Brain microvascular endothelial cell (primary cell): ENCODE data around the gene TMEM176B.

Experiments used
- DNase-seq: peaks from one replicate; pipeline ENCODE4 v3.0.0-alpha.2; 2020
- H3K27ac ChIP-seq: fragments of 250-450 bp; sonication (Bioruptor Pico); 2 replicates; pipeline ENCODE4 v1.5.1; 2020; ENCODE audit warnings: mild to moderate bottlenecking, moderate library complexity
- H3K27me3 ChIP-seq: fragments of 250-450 bp; sonication (Bioruptor Pico); replicated peaks from 2 replicates; pipeline ENCODE4 v1.5.1; 2020; ENCODE audit warnings: mild to moderate bottlenecking
- H3K36me3 ChIP-seq: fragments of 250-450 bp; sonication (Bioruptor Pico); replicated peaks from 2 replicates; pipeline ENCODE4 v1.5.1; 2020; ENCODE audit warnings: mild to moderate bottlenecking
- H3K4me3 ChIP-seq: 2 replicates; pipeline ENCODE4 v1.5.1; 2011; ENCODE audit warnings: low read depth, mild to moderate bottlenecking, control low read depth, low read length, moderate library complexity
- CTCF ChIP-seq: IDR thresholded peaks from 2 replicates; pipeline ENCODE4 v1.5.1; 2011; ENCODE audit warnings: low read depth, mild to moderate bottlenecking, moderate library complexity, low read length, control low read depth, inconsistent platforms; ENCODE audit errors: missing control alignments
- in situ Hi-C: cut with HindIII; loops from 2 replicates; pipeline ENCODE4 v1.10.0; 2017; ENCODE audit warnings: low sequenced_read_pairs, low pct_ligation_motif_present

The TMEM176B gene

GRCh38 chr7:150799741-150800580, at the start of gene TMEM176B:
TMEM176B (minus strand) TSS chr7:150800364; CDS start chr7:150796569, 3,795 bp downstream.
- Histone ChIP-seq H3K4me3 (no peak within 1 kb of the TSS), H3K27ac (no peak within 1 kb of the TSS), H3K27me3 (peaks cover 33% of the 10 kb centered on the region), H3K36me3 (no peaks in the 10 kb centered on the region)
- DNase-seq = no peak
- TF ChIP-seq CTCF = no peak
- in situ Hi-C loops = no loop called here

GRCh38 chr7:150849204-150849775, 49.1 kb upstream of the TMEM176B start:
- in situ Hi-C loops = no loop called here
- no peak for DNase-seq
- Histone ChIP-seq H3K4me3 (no peak overlapping the region), H3K27ac (no peak overlapping the region), H3K27me3 (no peaks in the 10 kb centered on the region), H3K36me3 (no peaks in the 10 kb centered on the region)
- no peak for TF ChIP-seq CTCF

- DNase-seq = no peak
- Histone ChIP-seq H3K36me3 (no peaks in the 10 kb centered on the region), H3K27ac (no peak overlapping the region), H3K27me3 (no peaks in the 10 kb centered on the region), H3K4me3 (no peak overlapping the region)
- TF ChIP-seq CTCF = no peak
- in situ Hi-C loops = no loop called here
Observed at GRCh38 chr7:150848561-150849115, 48.5 kb upstream of the TMEM176B start.

- in situ Hi-C loops = no loop called here
- Histone ChIP-seq H3K27ac (no peak overlapping the region), H3K27me3 (no peaks in the 10 kb centered on the region), H3K36me3 (no peaks in the 10 kb centered on the region), H3K4me3 (no peak overlapping the region)
- no peak for DNase-seq
- no peak for TF ChIP-seq CTCF
Observed at GRCh38 chr7:150848111-150848510, 47.9 kb upstream of the TMEM176B start.

- Histone ChIP-seq H3K27ac (no peak overlapping the region), H3K36me3 (no peaks in the 10 kb centered on the region), H3K4me3 (no peak overlapping the region), H3K27me3 (no peaks in the 10 kb centered on the region)
- no peak for DNase-seq
- no peak for TF ChIP-seq CTCF
- in situ Hi-C loops = no loop called here
Observed at GRCh38 chr7:150847536-150847935, 47.4 kb upstream of the TMEM176B start.
